CD4-positive, CD25-positive, alpha-beta regulatory T cell (primary cell): ENCODE results near the gene METTL26. TPM values are rescaled to one million over a fixed set of nuclear protein-coding genes. Genes with fewer than 3 reads are reported as not detected.

Experiments used
- ATAC-seq, 2 donors: fragments of 150-1000 bp; cut with Tn5 transposase; one replicate each; pipeline ENCODE4 v1.10.0; 2021; ENCODE audit warnings: low read depth in 2 of 2, moderate number of reproducible peaks in 2 of 2, moderate library complexity in 1 of 2
- DNase-seq, 3 donors: peaks; one replicate each; pipeline versions ENCODE4 v3.0.0 to v3.0.0-alpha.2; 2012 to 2022; ENCODE audit warnings: mixed read lengths in 1 of 3
- H3K27ac ChIP-seq: one replicate; pipeline ENCODE4 v1.7.0; 2013; ENCODE audit warnings: mild to moderate bottlenecking, low read length; ENCODE audit not compliant: insufficient read depth, poor library complexity, severe bottlenecking
- H3K27me3 ChIP-seq: one replicate; pipeline ENCODE4 v1.7.0; 2013; ENCODE audit warnings: low read length; ENCODE audit not compliant: control insufficient read depth, insufficient read depth
- H3K36me3 ChIP-seq: one replicate; pipeline ENCODE4 v1.7.0; 2013; ENCODE audit warnings: mild to moderate bottlenecking, low read length, moderate library complexity; ENCODE audit not compliant: control insufficient read depth, insufficient read depth
- H3K4me1 ChIP-seq: 2 replicates; pipeline ENCODE4 v1.7.0; 2013; ENCODE audit warnings: mild to moderate bottlenecking, low read length; ENCODE audit not compliant: insufficient read depth, control insufficient read depth, poor library complexity, severe bottlenecking
- H3K4me3 ChIP-seq: one replicate; pipeline ENCODE4 v1.7.0; 2013; ENCODE audit warnings: low read depth, mild to moderate bottlenecking, low read length, moderate library complexity
- H3K9me3 ChIP-seq, 2 experiments: 1 replicate in 1 of 2; 2 replicates in 1 of 2; pipeline ENCODE4 v1.7.0; 2013; ENCODE audit warnings: low read length in 2 of 2, mild to moderate bottlenecking in 1 of 2, moderate library complexity in 1 of 2; ENCODE audit not compliant: control insufficient read depth in 2 of 2
- H3K27ac Mint-ChIP-seq, 3 donors: one replicate each; pipeline ENCODE4 v1.8.0; 2020 to 2022; ENCODE audit warnings: mild to moderate bottlenecking in 3 of 3, mixed read lengths in 3 of 3, moderate library complexity in 2 of 3
- H3K27me3 Mint-ChIP-seq: one replicate; pipeline ENCODE4 v1.8.0; 2022; ENCODE audit warnings: mild to moderate bottlenecking, mixed read lengths
- H3K36me3 Mint-ChIP-seq: one replicate; pipeline ENCODE4 v1.8.0; 2020; ENCODE audit warnings: mixed read lengths
- H3K4me1 Mint-ChIP-seq, 4 donors: one replicate each; pipeline ENCODE4 v1.8.0; 2020 to 2022; ENCODE audit warnings: mixed read lengths in 4 of 4, mild to moderate bottlenecking in 1 of 4
- H3K4me3 Mint-ChIP-seq, 4 donors: one replicate each; pipeline ENCODE4 v1.8.0; 2020 to 2022; ENCODE audit warnings: mild to moderate bottlenecking in 4 of 4, mixed read lengths in 4 of 4, moderate library complexity in 3 of 4
- H3K9me3 Mint-ChIP-seq, 7 donors: one replicate each; pipeline ENCODE4 v1.8.0; 2020 to 2022; ENCODE audit warnings: mixed read lengths in 7 of 7, mild to moderate bottlenecking in 3 of 7, moderate library complexity in 2 of 7
- polyA plus RNA-seq, 4 donors: library from polyadenylated mRNA; unstranded; fragments of 300-500 nt; fragmentation: Illumina TruSeq; gene quantifications; one replicate each; pipeline ENCODE4 v1.2.3, GENCODE V29; 2021
- total RNA-seq: library from RNA; stranded (reverse); gene quantifications from one replicate; pipeline ENCODE4 v1.2.3, GENCODE V29; 2022

The METTL26 gene
- total and polyA plus RNA-seq, 5 donors from 2014 or later = 45.3 to 133 (median 83.4) TPM

GRCh38 chr16:635573-636205 is 416 bp downstream of the METTL26 start:
- H3K4me3 ChIP-seq = peak overlapping the region; percentile 78
- peaks cover 21% of the 10 kb centered on the region for H3K4me1 ChIP-seq
- peak overlapping the region; percentile 97 to 100 (median 98) for H3K4me3 Mint-ChIP-seq
- peaks cover 0 to 3% (median 0%) of the 10 kb centered on the region in 7 donors for H3K9me3 Mint-ChIP-seq
- ATAC-seq (no peak), DNase-seq (no peak)
- no peaks in the 10 kb centered on the region for H3K27me3 ChIP-seq
- peaks cover 8% of the 10 kb centered on the region for H3K27me3 Mint-ChIP-seq
- H3K36me3 ChIP-seq = no peaks in the 10 kb centered on the region
- H3K4me1 Mint-ChIP-seq = peaks cover 0 to 12% (median 4%) of the 10 kb centered on the region in 4 donors
- H3K27ac Mint-ChIP-seq = no peak overlapping the region
- peaks cover 0 to 4% of the 10 kb centered on the region in 2 experiments for H3K9me3 ChIP-seq
- no peak overlapping the region for H3K27ac ChIP-seq
- no peaks in the 10 kb centered on the region for H3K36me3 Mint-ChIP-seq

- H3K27me3 Mint-ChIP-seq = peaks cover 8% of the 10 kb centered on the region
- peaks cover 0 to 12% (median 4%) of the 10 kb centered on the region in 4 donors for H3K4me1 Mint-ChIP-seq
- H3K27ac ChIP-seq = no peak overlapping the region
- no peaks in the 10 kb centered on the region for H3K27me3 ChIP-seq
- H3K36me3 ChIP-seq = no peaks in the 10 kb centered on the region
- H3K36me3 Mint-ChIP-seq = no peaks in the 10 kb centered on the region
- DNase-seq = no peak
- H3K27ac Mint-ChIP-seq = no peak overlapping the region
- peaks cover 21% of the 10 kb centered on the region for H3K4me1 ChIP-seq
- H3K9me3 ChIP-seq = peaks cover 0 to 4% of the 10 kb centered on the region in 2 experiments
- H3K9me3 Mint-ChIP-seq = peaks cover 0 to 3% (median 0%) of the 10 kb centered on the region in 7 donors
- peak overlapping the region; percentile 47 to 95 (median 72) for H3K4me3 Mint-ChIP-seq
- no peak overlapping the region for H3K4me3 ChIP-seq
- no peak for ATAC-seq
Measured at GRCh38 chr16:634996-635395, 1.1 kb downstream of the METTL26 start.

- H3K27ac Mint-ChIP-seq = no peak overlapping the region
- no peak for DNase-seq
- no peak for ATAC-seq
- peak overlapping the region; percentile 56 to 95 (median 74) for H3K4me3 Mint-ChIP-seq
- H3K27me3 Mint-ChIP-seq = peaks cover 8% of the 10 kb centered on the region
- H3K27me3 ChIP-seq = no peaks in the 10 kb centered on the region
- H3K4me1 ChIP-seq = peaks cover 21% of the 10 kb centered on the region
- H3K4me3 ChIP-seq = no peak overlapping the region
- H3K4me1 Mint-ChIP-seq = peaks cover 0 to 12% (median 4%) of the 10 kb centered on the region in 4 donors
- H3K9me3 ChIP-seq = peaks cover 0 to 4% of the 10 kb centered on the region in 2 experiments
- H3K9me3 Mint-ChIP-seq = peaks cover 0 to 3% (median 0%) of the 10 kb centered on the region in 7 donors
- no peaks in the 10 kb centered on the region for H3K36me3 Mint-ChIP-seq
- H3K27ac ChIP-seq = no peak overlapping the region
- H3K36me3 ChIP-seq = no peaks in the 10 kb centered on the region
Measured at GRCh38 chr16:634051-634670, 1.9 kb downstream of the METTL26 start.

GRCh38 chr16:633336-634050 is 2.6 kb downstream of the METTL26 start:
- Histone ChIP-seq H3K36me3 (no peaks in the 10 kb centered on the region), H3K4me3 (no peak overlapping the region), H3K9me3 (peaks cover 0 to 4% of the 10 kb centered on the region in 2 experiments), H3K27me3 (no peaks in the 10 kb centered on the region), H3K27ac (no peak overlapping the region), H3K4me1 (peaks cover 21% of the 10 kb centered on the region)
- Mint-ChIP-seq H3K27me3 (peaks cover 8% of the 10 kb centered on the region), H3K4me1 (peaks cover 0 to 12% (median 4%) of the 10 kb centered on the region in 4 donors), H3K4me3 (peak overlapping the region in 1 of 4 donors; percentile 7), H3K36me3 (no peaks in the 10 kb centered on the region), H3K27ac (no peak overlapping the region), H3K9me3 (peaks cover 0 to 3% (median 0%) of the 10 kb centered on the region in 7 donors)
- DNase-seq (no peak), ATAC-seq (no peak)

GRCh38 chr16:632486-633335 is 3.4 kb downstream of the METTL26 start:
- peaks cover 0 to 3% (median 0%) of the 10 kb centered on the region in 7 donors for H3K9me3 Mint-ChIP-seq
- H3K4me1 ChIP-seq = peaks cover 21% of the 10 kb centered on the region
- H3K36me3 Mint-ChIP-seq = peaks cover 2% of the 10 kb centered on the region
- ATAC-seq (no peak), DNase-seq (no peak)
- no peak overlapping the region for H3K27ac Mint-ChIP-seq
- no peak overlapping the region for H3K27ac ChIP-seq
- no peak overlapping the region for H3K4me3 ChIP-seq
- H3K27me3 ChIP-seq = no peaks in the 10 kb centered on the region
- peaks cover 0 to 12% (median 4%) of the 10 kb centered on the region in 4 donors for H3K4me1 Mint-ChIP-seq
- H3K9me3 ChIP-seq = peaks cover 0 to 4% of the 10 kb centered on the region in 2 experiments
- no peaks in the 10 kb centered on the region for H3K36me3 ChIP-seq
- peak overlapping the region in 1 of 4 donors; percentile 9 for H3K4me3 Mint-ChIP-seq
- peaks cover 8% of the 10 kb centered on the region for H3K27me3 Mint-ChIP-seq

- Mint-ChIP-seq H3K36me3 (peaks cover 8% of the 10 kb centered on the region), H3K4me1 (peaks cover 0 to 9% (median 3%) of the 10 kb centered on the region in 4 donors), H3K27me3 (peaks cover 7% of the 10 kb centered on the region), H3K9me3 (peaks cover 0 to 3% (median 0%) of the 10 kb centered on the region in 7 donors), H3K4me3 (no peak overlapping the region), H3K27ac (no peak overlapping the region)
- DNase-seq (no peak), ATAC-seq (no peak)
- no peaks in the 10 kb centered on the region for H3K9me3 ChIP-seq
- peaks cover 2% of the 10 kb centered on the region for H3K36me3 ChIP-seq
- no peak overlapping the region for H3K4me3 ChIP-seq
- H3K27ac ChIP-seq = no peak overlapping the region
- peaks cover 21% of the 10 kb centered on the region for H3K4me1 ChIP-seq
- H3K27me3 ChIP-seq = no peaks in the 10 kb centered on the region
Measured at GRCh38 chr16:631808-632358, 4.2 kb downstream of the METTL26 start.
